Endothelial cell of umbilical vein (primary cell): Measurements from ENCODE around the gene SAPCD2. TPM values are rescaled to one million over a fixed set of nuclear protein-coding genes. Genes with fewer than 3 reads are reported as not detected.

ENCODE experiments used
- BruUV-seq: library from RNA; stranded (reverse); fragments of 400-500 nt; replicated peaks from 2 replicates; lab custom pipeline; 2021; lab: Mats Ljungman, UMichigan
- CTCF ChIA-PET: fragments of 300-600, 350-600 bp; sonication (Branson Sonifier 250); formaldehyde crosslinking; loops from one replicate; lab custom pipeline; 2021; ENCODE audit warnings: antibody characterized with exemption, inconsistent platforms; lab: Charles Lee
- POLR2A ChIA-PET: fragments of 300-600, 350-600 bp; sonication (Branson Sonifier 250); formaldehyde crosslinking; loops from one replicate; lab custom pipeline; 2021; ENCODE audit warnings: antibody characterized with exemption, inconsistent platforms; lab: Charles Lee
- DNase-seq: peaks from one replicate; pipeline ENCODE4 v3.0.0-alpha.2; 2011; ENCODE audit warnings: low read depth, low spot score
- FAIRE-seq: peaks from 2 replicates; lab custom pipeline; 2011; peaks lifted over from hg19 to GRCh38; lab: Jason Lieb, UNC
- H2AFZ ChIP-seq: 2 replicates; pipeline ENCODE4 v1.6.0; 2012; ENCODE audit warnings: low read depth, low read length, control low read depth, inconsistent platforms
- H3K27ac ChIP-seq: 2 replicates; pipeline ENCODE4 v1.5.1; 2011; ENCODE audit warnings: low read depth, mild to moderate bottlenecking, control low read depth, low read length, moderate library complexity; ENCODE audit not compliant: insufficient read depth
- H3K27me3 ChIP-seq, 2 experiments: 2 replicates each; pipeline versions ENCODE4 v1.6.0 to v1.6.1; 2011; ENCODE audit warnings: low read length in 2 of 2, mixed read lengths in 1 of 2; ENCODE audit not compliant: control insufficient read depth in 2 of 2, insufficient read depth in 2 of 2
- H3K36me3 ChIP-seq, 2 experiments: 2 replicates in 1 of 2; 3 replicates in 1 of 2; pipeline ENCODE4 v1.5.1; 2011; ENCODE audit warnings: low read length in 2 of 2, mild to moderate bottlenecking in 1 of 2, moderate library complexity in 1 of 2; ENCODE audit not compliant: control insufficient read depth in 2 of 2, insufficient read depth in 2 of 2; ENCODE audit errors: extremely low read depth in 1 of 2
- H3K4me1 ChIP-seq: 3 replicates; pipeline ENCODE4 v1.5.1; 2011; ENCODE audit warnings: mild to moderate bottlenecking, low read length; ENCODE audit not compliant: control insufficient read depth, insufficient read depth; ENCODE audit errors: extremely low read depth
- H3K4me2 ChIP-seq: 2 replicates; pipeline ENCODE4 v1.6.1; 2011; ENCODE audit warnings: low read length, control low read depth, mixed read lengths; ENCODE audit not compliant: insufficient read depth
- H3K4me3 ChIP-seq, 3 experiments: fragments of 200-600 bp in 1 of 3; sonication (generic), shearing (Covaris generic) in 1 of 3; replicated peaks in 1 of 3; 2 replicates each; pipeline ENCODE4 v1.5.1; 2011 to 2016; ENCODE audit warnings: control low read depth in 3 of 3, low read length in 3 of 3, mild to moderate bottlenecking in 2 of 3, inconsistent platforms in 1 of 3, low read depth in 1 of 3, moderate library complexity in 1 of 3; ENCODE audit not compliant: insufficient read depth in 1 of 3
- H3K79me2 ChIP-seq: 2 replicates; pipeline ENCODE4 v1.6.0; 2012; ENCODE audit warnings: low read length, inconsistent platforms; ENCODE audit not compliant: control insufficient read depth, insufficient read depth
- H3K9ac ChIP-seq: replicated peaks from 2 replicates; pipeline ENCODE3; 2011; ENCODE audit warnings: low read length, control low read depth; ENCODE audit not compliant: insufficient read depth; ENCODE audit errors: extremely low read depth
- H3K9me1 ChIP-seq: replicated peaks from 3 replicates; pipeline ENCODE4 v1.6.0; 2011; ENCODE audit warnings: mild to moderate bottlenecking, low read length; ENCODE audit not compliant: control insufficient read depth, insufficient read depth; ENCODE audit errors: extremely low read depth
- H3K9me3 ChIP-seq: replicated peaks from 2 replicates; pipeline ENCODE4 v1.5.1; 2012; ENCODE audit warnings: low read length, inconsistent platforms; ENCODE audit not compliant: control insufficient read depth, insufficient read depth
- H4K20me1 ChIP-seq: replicated peaks from 2 replicates; pipeline ENCODE3; 2011; ENCODE audit warnings: mild to moderate bottlenecking, low read length; ENCODE audit not compliant: control insufficient read depth, insufficient read depth; ENCODE audit errors: extremely low read depth
- EZH2 ChIP-seq: IDR thresholded peaks from 2 replicates; pipeline ENCODE4 v1.6.1; 2012; ENCODE audit warnings: borderline replicate concordance, low read depth, mild to moderate bottlenecking, moderate library complexity, low read length, inconsistent platforms; ENCODE audit not compliant: severe bottlenecking
- FOS ChIP-seq: IDR thresholded peaks from 2 replicates; pipeline ENCODE4 v1.6.1; 2011; ENCODE audit warnings: mild to moderate bottlenecking, low read length, moderate library complexity, borderline replicate concordance; ENCODE audit not compliant: insufficient read depth
- GATA2 ChIP-seq: IDR thresholded peaks from 2 replicates; pipeline ENCODE4 v1.7.0; 2011; ENCODE audit warnings: low read depth, mild to moderate bottlenecking, moderate library complexity, mixed read lengths, low read length; ENCODE audit not compliant: insufficient read length, insufficient read depth
- JUN ChIP-seq: IDR thresholded peaks from 2 replicates; pipeline ENCODE4 v1.6.1; 2011; ENCODE audit warnings: borderline replicate concordance, low read depth; ENCODE audit not compliant: insufficient read length, insufficient read depth
- MYC ChIP-seq: IDR thresholded peaks from one replicate; pipeline ENCODE4 v1.6.1; 2011; ENCODE audit warnings: mild to moderate bottlenecking, low read depth, low read length
- POLR2A ChIP-seq: IDR thresholded peaks from 2 replicates; pipeline ENCODE4 v1.6.1; 2012; ENCODE audit warnings: low read depth, mild to moderate bottlenecking, control low read depth, low read length
- POLR2AphosphoS5 ChIP-seq: IDR thresholded peaks from 2 replicates; pipeline ENCODE4 v1.6.1; 2012; ENCODE audit warnings: low read depth, mild to moderate bottlenecking, control low read depth, low read length, moderate library complexity; ENCODE audit not compliant: insufficient read depth
- dilution Hi-C: fragments of 300-500 bp; cut with MboI; formaldehyde crosslinking; loops from one replicate; pipeline ENCODE4 v1.15.0; 2019; ENCODE audit warnings: low sequenced_read_pairs; ENCODE audit not compliant: extremely low pct_ligation_motif_present
- intact Hi-C: fragments of 100-400 bp; cut with micrococcal nuclease; formaldehyde crosslinking; loops from one replicate; pipeline ENCODE4 v1.10.0; 2022
- polyA plus RNA-seq, 4 experiments: library from polyadenylated mRNA; depleted of rRNA in 3 of 4; stranded (reverse) in 3 of 4; unstranded in 1 of 4; fragments of >200 nt; gene quantifications; 2 replicates each; pipeline versions ENCODE4 v1.2.1 to v1.2.3, GENCODE V29; 2011 to 2012; ENCODE audit warnings: missing spikeins in 1 of 4
- total RNA-seq: library from RNA; stranded (reverse); gene quantifications from 2 replicates; pipeline ENCODE4 v1.2.3, GENCODE V29; 2021
- TF ChIP-seq, protein P1 (sequence below), 2 donors: IDR thresholded peaks; 1 replicate in 1 of 2; 2 replicates in 1 of 2; pipeline ENCODE4 v1.5.1; 2011; ENCODE audit warnings: low read length in 2 of 2, mild to moderate bottlenecking in 2 of 2, moderate library complexity in 2 of 2, control low read depth in 1 of 2, inconsistent platforms in 1 of 2, low read depth in 1 of 2; ENCODE audit not compliant: insufficient read depth in 1 of 2; ENCODE audit errors: extremely low read depth in 1 of 2
- TF ChIP-seq, protein P2 (sequence below): IDR thresholded peaks from 2 replicates; pipeline ENCODE4 v1.6.1; 2011; ENCODE audit not compliant: insufficient read depth, insufficient read length

SAPCD2 gene
- total and polyA plus RNA-seq, 2 donors (not counting 3 experiments of a cell fraction or from before 2014, with no cell fraction given): 11.5 to 27.8 TPM

- CTCF ChIA-PET: interaction anchor here (1.3 to 1.8 kb wide), 2 partner anchors 12 to 13 kb away, joined by 3 to 4 read pairs; no protein-coding TSS in a partner anchor
- no peaks in the 10 kb centered on the region for H3K9me1 ChIP-seq
- no peak for FAIRE-seq
- POLR2A ChIA-PET: no interaction called here
- no peak overlapping the region for H3K4me2 ChIP-seq
- H3K79me2 ChIP-seq: no peaks in the 10 kb centered on the region
- H3K4me1 ChIP-seq: peaks cover 4% of the 10 kb centered on the region
- H2AFZ ChIP-seq: no peak overlapping the region
- no peaks in the 10 kb centered on the region for H3K36me3 ChIP-seq
- H4K20me1 ChIP-seq: no peaks in the 10 kb centered on the region
- DNase-seq: no peak
- no peaks in the 10 kb centered on the region for H3K27me3 ChIP-seq
- no peak overlapping the region for H3K27ac ChIP-seq
- H3K9me3 ChIP-seq: no peaks in the 10 kb centered on the region
- no peak overlapping the region for H3K4me3 ChIP-seq
- intact Hi-C loops (no loop called here), dilution Hi-C loops (no loop called here)
- TF ChIP-seq POLR2AphosphoS5 (no peak), MYC (no peak), FOS (no peak), POLR2A (no peak), EZH2 (no peak), GATA2 (no peak), JUN (no peak)
- TF ChIP-seq, protein P1, sequence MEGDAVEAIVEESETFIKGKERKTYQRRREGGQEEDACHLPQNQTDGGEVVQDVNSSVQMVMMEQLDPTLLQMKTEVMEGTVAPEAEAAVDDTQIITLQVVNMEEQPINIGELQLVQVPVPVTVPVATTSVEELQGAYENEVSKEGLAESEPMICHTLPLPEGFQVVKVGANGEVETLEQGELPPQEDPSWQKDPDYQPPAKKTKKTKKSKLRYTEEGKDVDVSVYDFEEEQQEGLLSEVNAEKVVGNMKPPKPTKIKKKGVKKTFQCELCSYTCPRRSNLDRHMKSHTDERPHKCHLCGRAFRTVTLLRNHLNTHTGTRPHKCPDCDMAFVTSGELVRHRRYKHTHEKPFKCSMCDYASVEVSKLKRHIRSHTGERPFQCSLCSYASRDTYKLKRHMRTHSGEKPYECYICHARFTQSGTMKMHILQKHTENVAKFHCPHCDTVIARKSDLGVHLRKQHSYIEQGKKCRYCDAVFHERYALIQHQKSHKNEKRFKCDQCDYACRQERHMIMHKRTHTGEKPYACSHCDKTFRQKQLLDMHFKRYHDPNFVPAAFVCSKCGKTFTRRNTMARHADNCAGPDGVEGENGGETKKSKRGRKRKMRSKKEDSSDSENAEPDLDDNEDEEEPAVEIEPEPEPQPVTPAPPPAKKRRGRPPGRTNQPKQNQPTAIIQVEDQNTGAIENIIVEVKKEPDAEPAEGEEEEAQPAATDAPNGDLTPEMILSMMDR (IDR thresholded peaks at IDR 0.05; ENCODE audit: extremely low read depth in 1 of 2, insufficient read depth in 1 of 2, low read depth in 1 of 2, low read length in 2 of 2): no peak
- TF ChIP-seq, protein P2, sequence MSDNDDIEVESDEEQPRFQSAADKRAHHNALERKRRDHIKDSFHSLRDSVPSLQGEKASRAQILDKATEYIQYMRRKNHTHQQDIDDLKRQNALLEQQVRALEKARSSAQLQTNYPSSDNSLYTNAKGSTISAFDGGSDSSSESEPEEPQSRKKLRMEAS: no peak
- no TSS peak for BruUV-seq
- no peak overlapping the region for H3K9ac ChIP-seq
These were observed 47.7 kb downstream of the SAPCD2 start for GRCh38 chr9:137022662-137023008.
